Endodermal cell (in vitro differentiated cells): ENCODE data around the gene CLN5. TPM values are rescaled to one million over a fixed set of nuclear protein-coding genes. Genes with fewer than 3 reads are reported as not detected.
"Not testable (repeated sequence)": the region's sequence is repeated elsewhere in the genome, so short reads cannot be mapped to it uniquely, and the experiment has no call there.

Experiments
- DNase-seq: peaks from one replicate; pipeline ENCODE4 v3.0.0-alpha.2; 2017
- H3K27ac ChIP-seq: 2 replicates; pipeline ENCODE4 v1.5.1; 2013; ENCODE audit warnings: mild to moderate bottlenecking, low read depth, low read length, moderate library complexity
- H3K27me3 ChIP-seq: 2 replicates; pipeline ENCODE4 v1.6.1; 2013; ENCODE audit warnings: mild to moderate bottlenecking, low read length, moderate library complexity; ENCODE audit not compliant: insufficient read depth, control insufficient read depth, poor library complexity, severe bottlenecking
- H3K36me3 ChIP-seq: 2 replicates; pipeline ENCODE4 v1.7.0; 2013; ENCODE audit warnings: mild to moderate bottlenecking, low read length, moderate library complexity; ENCODE audit not compliant: control insufficient read depth, insufficient read depth
- H3K4me1 ChIP-seq: one replicate; pipeline ENCODE4 v1.7.0; 2013; ENCODE audit warnings: low read length; ENCODE audit not compliant: control insufficient read depth, insufficient read depth
- H3K4me3 ChIP-seq: 2 replicates; pipeline ENCODE4 v1.5.1; 2013; ENCODE audit warnings: mild to moderate bottlenecking, low read length, moderate library complexity
- H3K9ac ChIP-seq: 2 replicates; pipeline ENCODE4 v1.6.1; 2013; ENCODE audit warnings: mild to moderate bottlenecking, low read length, moderate library complexity; ENCODE audit not compliant: poor library complexity, severe bottlenecking; ENCODE audit errors: extremely low read depth
- H3K9me3 ChIP-seq: 2 replicates; pipeline ENCODE4 v1.6.1; 2013; ENCODE audit warnings: mild to moderate bottlenecking, low read length, moderate library complexity; ENCODE audit not compliant: control insufficient read depth
- H3K27ac Mint-ChIP-seq: 2 replicates; pipeline ENCODE4 v1.8.0; 2020; ENCODE audit warnings: mixed read lengths
- H3K27me3 Mint-ChIP-seq: 2 replicates; pipeline ENCODE4 v1.8.0; 2021; ENCODE audit warnings: mild to moderate bottlenecking, mixed read lengths; ENCODE audit not compliant: insufficient read depth
- H3K36me3 Mint-ChIP-seq: 2 replicates; pipeline ENCODE4 v1.8.0; 2020; ENCODE audit warnings: low read depth, mixed read lengths
- H3K4me1 Mint-ChIP-seq: 2 replicates; pipeline ENCODE4 v1.8.0; 2020; ENCODE audit warnings: mixed read lengths
- H3K4me3 Mint-ChIP-seq: 2 replicates; pipeline ENCODE4 v1.8.0; 2020; ENCODE audit warnings: mild to moderate bottlenecking, moderate library complexity, mixed read lengths
- H3K9me3 Mint-ChIP-seq: 2 replicates; pipeline ENCODE4 v1.8.0; 2020; ENCODE audit warnings: mild to moderate bottlenecking, mixed read lengths
- CTCF ChIP-seq: fragments of 200-600 bp; sonication (generic); conservative IDR thresholded peaks from 2 replicates; pipeline ENCODE4 v1.5.0; 2021; ENCODE audit warnings: antibody characterized with exemption, mild to moderate bottlenecking
- WGBS, 2 experiments: methylation state at CpG; one replicate each; pipeline versions ENCODE4 v1.1.5 to v1.1.7; 2013; ENCODE audit warnings: missing lambda C conversion rate in 2 of 2, mixed read lengths in 1 of 2; ENCODE audit not compliant: insufficient coverage in 1 of 2, insufficient read length in 1 of 2; 5-methylcytosine and 5-hydroxymethylcytosine counted together
- total RNA-seq, 2 donors: library from RNA; stranded (reverse); fragmentation: NEBNext Ultra II Directional in 1 of 2; extraction: Animal tissue kit (Norgen Biotek cat#: 25700) in 1 of 2; gene quantifications; 2 replicates in 1 of 2; 3 replicates in 1 of 2; pipeline ENCODE4 v1.2.1, GENCODE V29; 2021

The CLN5 gene
- total RNA-seq, 2 donors from 2014 or later: 13.6 to 13.9 TPM

GRCh38 chr13:76955661-76956060, 36.2 kb upstream of the CLN5 start:
- H3K4me1 Mint-ChIP-seq: no peaks in the 10 kb centered on the region
- Histone ChIP-seq H3K27me3 (peaks cover 11% of the 10 kb centered on the region), H3K4me1 (no peaks in the 10 kb centered on the region), H3K27ac (no peak overlapping the region), H3K36me3 (no peaks in the 10 kb centered on the region), H3K9ac (no peak overlapping the region), H3K4me3 (no peak overlapping the region), H3K9me3 (peaks cover 19% of the 10 kb centered on the region)
- H3K27ac Mint-ChIP-seq: no peak overlapping the region
- 92 to 100% methylated on average over 2 to 5 of the region's 5 CpGs for WGBS, 2 experiments
- H3K27me3 Mint-ChIP-seq: no peaks in the 10 kb centered on the region
- DNase-seq: no peak
- no peaks in the 10 kb centered on the region for H3K36me3 Mint-ChIP-seq
- H3K4me3 Mint-ChIP-seq: no peak overlapping the region
- H3K9me3 Mint-ChIP-seq: peaks cover 34% of the 10 kb centered on the region
- TF ChIP-seq CTCF: no peak

DNA sequence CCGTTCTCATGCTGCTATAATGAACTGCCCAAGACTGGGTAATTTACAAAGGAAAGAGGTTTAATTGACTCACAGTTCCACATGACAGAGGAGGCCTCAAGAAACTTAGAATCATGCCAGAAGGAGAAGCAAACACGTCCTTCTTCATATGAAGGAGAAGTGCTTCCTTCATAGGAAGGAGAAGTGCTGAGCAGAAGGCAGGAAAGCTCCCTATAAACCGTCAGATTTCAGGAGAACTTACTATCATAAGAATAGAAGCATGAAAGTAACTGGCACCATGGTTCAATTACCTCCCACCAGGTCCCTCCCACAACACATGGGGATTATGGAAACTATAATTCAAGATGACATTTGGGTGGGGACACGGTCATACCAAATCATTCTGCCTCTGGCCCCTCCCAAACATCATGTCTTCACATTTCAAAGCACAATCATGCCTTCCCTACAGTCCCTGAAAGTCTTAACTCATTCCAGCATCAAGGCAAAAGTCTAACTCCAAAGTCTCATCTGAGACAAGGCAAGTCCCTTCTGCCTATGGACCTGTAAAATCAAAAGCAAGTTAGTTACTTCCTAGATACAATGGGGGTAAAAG, 32.9 kb upstream of the CLN5 start:
- peaks cover 52% of the 10 kb centered on the region for H3K9me3 Mint-ChIP-seq
- H3K36me3 Mint-ChIP-seq: no peaks in the 10 kb centered on the region
- Histone ChIP-seq H3K4me1 (no peaks in the 10 kb centered on the region), H3K9ac (no peak overlapping the region), H3K27ac (no peak overlapping the region), H3K9me3 (peaks cover 26% of the 10 kb centered on the region), H3K4me3 (no peak overlapping the region), H3K27me3 (no peaks in the 10 kb centered on the region), H3K36me3 (no peaks in the 10 kb centered on the region)
- H3K4me3 Mint-ChIP-seq: no peak overlapping the region
- no peak for TF ChIP-seq CTCF
- no peak overlapping the region for H3K27ac Mint-ChIP-seq
- no peak for DNase-seq
- 84 to 87% methylated on average over 3 to 4 of the region's 4 CpGs for WGBS, 2 experiments
- no peaks in the 10 kb centered on the region for H3K4me1 Mint-ChIP-seq
- no peaks in the 10 kb centered on the region for H3K27me3 Mint-ChIP-seq

- not testable (repeated sequence) for H3K27me3 ChIP-seq, H3K36me3 ChIP-seq, H3K4me1 ChIP-seq, H3K27ac Mint-ChIP-seq, H3K4me3 Mint-ChIP-seq, DNase-seq, H3K9ac ChIP-seq, H3K27me3 Mint-ChIP-seq, H3K4me3 ChIP-seq, H3K4me1 Mint-ChIP-seq, H3K27ac ChIP-seq, H3K36me3 Mint-ChIP-seq
- peaks cover 52% of the 10 kb centered on the region for H3K9me3 Mint-ChIP-seq
- peaks cover 26% of the 10 kb centered on the region for H3K9me3 ChIP-seq
These were observed 32.1 kb upstream of the CLN5 start for GRCh38 chr13:76959734-76960133.
